GM12878 (cell line): Measurements from ENCODE around the gene S1PR4.

ENCODE experiments used
- BCL11A ChIP-seq: IDR thresholded peaks from 2 replicates; pipeline ENCODE4 v1.6.1; 2011; ENCODE audit warnings: low read depth, low read length
- CBFB ChIP-seq: IDR thresholded peaks from 2 replicates; pipeline ENCODE4 v1.6.1; 2016; ENCODE audit warnings: antibody characterized with exemption, low read depth
- CTCF ChIP-seq, 3 experiments: IDR thresholded peaks in 2 of 3; conservative IDR thresholded peaks in 1 of 3; 2 replicates each; pipeline ENCODE4 v1.5.1; 2011; ENCODE audit warnings: low read depth in 3 of 3, low read length in 3 of 3, mild to moderate bottlenecking in 3 of 3, control low read depth in 2 of 3, moderate library complexity in 2 of 3, inconsistent platforms in 1 of 3, mixed read lengths in 1 of 3; ENCODE audit not compliant: control insufficient read depth in 2 of 3, insufficient read depth in 1 of 3; ENCODE audit errors: extremely low read depth in 1 of 3
- JUND ChIP-seq: IDR thresholded peaks from 2 replicates; pipeline ENCODE4 v1.6.1; 2012; ENCODE audit warnings: low read depth, mild to moderate bottlenecking, low read length, improper control_type of control experiment, moderate library complexity
- MEF2A ChIP-seq: IDR thresholded peaks from 2 replicates; pipeline ENCODE4 v1.6.1; 2011; ENCODE audit warnings: low read depth, mild to moderate bottlenecking, low read length, moderate library complexity; ENCODE audit not compliant: insufficient read depth
- MYC ChIP-seq: IDR thresholded peaks from 2 replicates; pipeline ENCODE4 v1.6.1; 2011; ENCODE audit warnings: mild to moderate bottlenecking, low read length, moderate library complexity, inconsistent platforms; ENCODE audit not compliant: insufficient read depth, insufficient replicate concordance, insufficient read length, severe bottlenecking
- PBX3 ChIP-seq: IDR thresholded peaks from 2 replicates; pipeline ENCODE4 v1.6.1; 2011; ENCODE audit warnings: mild to moderate bottlenecking, low read depth, low read length, moderate library complexity; ENCODE audit not compliant: insufficient replicate concordance
- POLR2AphosphoS5 ChIP-seq: IDR thresholded peaks from 2 replicates; pipeline ENCODE4 v1.6.1; 2011; ENCODE audit warnings: mild to moderate bottlenecking, low read length, inconsistent platforms
- TAF1 ChIP-seq: IDR thresholded peaks from 2 replicates; pipeline ENCODE4 v1.6.1; 2011; ENCODE audit warnings: mild to moderate bottlenecking, low read depth, low read length, borderline replicate concordance
- YY1 ChIP-seq: IDR thresholded peaks from 2 replicates; pipeline ENCODE4 v1.6.1; 2011; ENCODE audit warnings: low read depth, mild to moderate bottlenecking, low read length

- no peak for TF ChIP-seq MYC
- TF ChIP-seq CTCF (IDR thresholded peaks at IDR 0.05 in 2 of 3, conservative IDR thresholded peaks at IDR 0.05 in 1 of 3; ENCODE audit: control insufficient read depth in 2 of 3, extremely low read depth in 1 of 3, insufficient read depth in 1 of 3, low read depth in 3 of 3, low read length in 3 of 3) = no peak
- no peak for TF ChIP-seq BCL11A
- no peak for TF ChIP-seq TAF1
- TF ChIP-seq JUND = no peak
- TF ChIP-seq MEF2A = no peak
- no peak for TF ChIP-seq POLR2AphosphoS5
- no peak for TF ChIP-seq YY1
- no peak for TF ChIP-seq CBFB
- TF ChIP-seq PBX3 = no peak
Measured at GRCh38 chr19:3229346-3229743, 50.8 kb downstream of the S1PR4 start.
